MCF 10A (cell line): ENCODE data around the gene M1AP. TPM values are rescaled to one million over a fixed set of nuclear protein-coding genes. Genes with fewer than 3 reads are reported as not detected.

ENCODE experiments used
- BruUV-seq: library from RNA; stranded (reverse); fragments of 400-500 nt; replicated peaks from 2 replicates; lab custom pipeline; 2021; lab: Mats Ljungman, UMichigan
- CTCF ChIA-PET: fragments of 300-600 bp; sonication (Branson Sonifier 250); formaldehyde crosslinking; extraction: SDS; loops from one replicate; lab custom pipeline; 2021; ENCODE audit warnings: antibody characterized with exemption, inconsistent platforms; lab: Yijun Ruan, JAX
- POLR2A ChIA-PET: fragments of 300-600, 350-650 bp; sonication (Branson Sonifier 250); formaldehyde crosslinking; extraction: SDS; loops from one replicate; lab custom pipeline; 2020; ENCODE audit warnings: antibody characterized with exemption, inconsistent platforms; lab: Yijun Ruan, JAX
- DNase-seq: peaks from one replicate; pipeline ENCODE4 v3.0.0-alpha.2; 2018; ENCODE audit not compliant: unreplicated experiment
- H3K27ac Mint-ChIP-seq: one replicate; pipeline ENCODE4 v1.8.0; 2022; ENCODE audit warnings: mild to moderate bottlenecking, low read depth, mixed read lengths; ENCODE audit not compliant: unreplicated experiment
- H3K27me3 Mint-ChIP-seq: one replicate; pipeline ENCODE4 v1.8.0; 2022; ENCODE audit warnings: mixed read lengths; ENCODE audit not compliant: insufficient read depth, unreplicated experiment
- H3K36me3 Mint-ChIP-seq: one replicate; pipeline ENCODE4 v1.8.0; 2022; ENCODE audit warnings: mild to moderate bottlenecking, moderate library complexity, mixed read lengths; ENCODE audit not compliant: insufficient read depth, unreplicated experiment
- H3K4me1 Mint-ChIP-seq: one replicate; pipeline ENCODE4 v1.8.0; 2022; ENCODE audit warnings: mixed read lengths; ENCODE audit not compliant: insufficient read depth, unreplicated experiment
- H3K4me3 Mint-ChIP-seq: one replicate; pipeline ENCODE4 v1.8.0; 2022; ENCODE audit warnings: mild to moderate bottlenecking, moderate library complexity, mixed read lengths; ENCODE audit not compliant: unreplicated experiment
- H3K9me3 Mint-ChIP-seq: one replicate; pipeline ENCODE4 v1.8.0; 2022; ENCODE audit warnings: mixed read lengths; ENCODE audit not compliant: unreplicated experiment
- CTCF ChIP-seq: fragments of 200-600 bp; IDR thresholded peaks from one replicate; pipeline ENCODE4 v1.8.0; 2022; ENCODE audit warnings: antibody characterized with exemption, mild to moderate bottlenecking; ENCODE audit not compliant: unreplicated experiment
- intact Hi-C: fragments of 100-400 bp; cut with micrococcal nuclease; formaldehyde crosslinking; loops from 2 replicates; pipeline ENCODE4 v1.14.1; 2022
- total RNA-seq: library from RNA; stranded (reverse); gene quantifications from 2 replicates; pipeline ENCODE4 v1.2.3, GENCODE V29; 2022

M1AP gene
- total RNA-seq, 1 experiment from 2014 or later: not detected

- no peak for TF ChIP-seq CTCF
- no peaks in the 10 kb centered on the region for H3K4me1 Mint-ChIP-seq
- ChIA-PET POLR2A (interaction anchor here (1.4 kb wide), 1 partner anchor 8 kb away, joined by 4 read pairs; the partner anchor contains the start of gene PCGF1), CTCF (no interaction called here)
- no peak overlapping the region for H3K27ac Mint-ChIP-seq
- no peaks in the 10 kb centered on the region for H3K36me3 Mint-ChIP-seq
- DNase-seq: no peak
- H3K9me3 Mint-ChIP-seq: no peaks in the 10 kb centered on the region
- peaks cover 11% of the 10 kb centered on the region for H3K27me3 Mint-ChIP-seq
- intact Hi-C loops: no loop called here
- H3K4me3 Mint-ChIP-seq: no peak overlapping the region
- BruUV-seq: no TSS peak
Measured at GRCh38 chr2:74515981-74516633, 132.0 kb downstream of the M1AP start.

- Mint-ChIP-seq H3K27ac (no peak overlapping the region), H3K4me1 (no peaks in the 10 kb centered on the region), H3K36me3 (no peaks in the 10 kb centered on the region), H3K4me3 (no peak overlapping the region), H3K27me3 (peaks cover 11% of the 10 kb centered on the region), H3K9me3 (no peaks in the 10 kb centered on the region)
- no peak for TF ChIP-seq CTCF
- DNase-seq: no peak
- intact Hi-C loops: no loop called here
- ChIA-PET POLR2A (no interaction called here), CTCF (interaction anchor here (0.5 kb wide), 1 partner anchor 165 kb away, joined by 3 read pairs; no protein-coding TSS in a partner anchor)
- no TSS peak for BruUV-seq
Measured at GRCh38 chr2:74515271-74515980, 132.7 kb downstream of the M1AP start.

- H3K9me3 Mint-ChIP-seq: no peaks in the 10 kb centered on the region
- ChIA-PET POLR2A (no interaction called here), CTCF (interaction anchor here (0.5 kb wide), 1 partner anchor 166 kb away, joined by 3 read pairs; no protein-coding TSS in a partner anchor)
- no peak within 1 kb of the TSS for H3K4me3 Mint-ChIP-seq
- DNase-seq: no peak
- H3K36me3 Mint-ChIP-seq: no peaks in the 10 kb centered on the region
- no peak within 1 kb of the TSS for H3K27ac Mint-ChIP-seq
- H3K27me3 Mint-ChIP-seq: peaks cover 11% of the 10 kb centered on the region
- no peak for TF ChIP-seq CTCF
- BruUV-seq: no TSS peak
- intact Hi-C loops: no loop called here
- no peaks in the 10 kb centered on the region for H3K4me1 Mint-ChIP-seq
Measured at GRCh38 chr2:74514368-74515270, 133.5 kb downstream of the M1AP start, which contains the start of gene TLX2. TLX2 (plus strand) TSS chr2:74514450; CDS start chr2:74514807, 357 bp downstream.
